ENCODE results near the gene ASB13. TPM values are rescaled to one million over a fixed set of nuclear protein-coding genes. Genes with fewer than 3 reads are reported as not detected.

ASB13 gene
- total and polyA plus RNA-seq, 2 donors (not counting 1 experiment from before 2014, with no cell fraction given) = 2.5 to 4.4 TPM

DNA sequence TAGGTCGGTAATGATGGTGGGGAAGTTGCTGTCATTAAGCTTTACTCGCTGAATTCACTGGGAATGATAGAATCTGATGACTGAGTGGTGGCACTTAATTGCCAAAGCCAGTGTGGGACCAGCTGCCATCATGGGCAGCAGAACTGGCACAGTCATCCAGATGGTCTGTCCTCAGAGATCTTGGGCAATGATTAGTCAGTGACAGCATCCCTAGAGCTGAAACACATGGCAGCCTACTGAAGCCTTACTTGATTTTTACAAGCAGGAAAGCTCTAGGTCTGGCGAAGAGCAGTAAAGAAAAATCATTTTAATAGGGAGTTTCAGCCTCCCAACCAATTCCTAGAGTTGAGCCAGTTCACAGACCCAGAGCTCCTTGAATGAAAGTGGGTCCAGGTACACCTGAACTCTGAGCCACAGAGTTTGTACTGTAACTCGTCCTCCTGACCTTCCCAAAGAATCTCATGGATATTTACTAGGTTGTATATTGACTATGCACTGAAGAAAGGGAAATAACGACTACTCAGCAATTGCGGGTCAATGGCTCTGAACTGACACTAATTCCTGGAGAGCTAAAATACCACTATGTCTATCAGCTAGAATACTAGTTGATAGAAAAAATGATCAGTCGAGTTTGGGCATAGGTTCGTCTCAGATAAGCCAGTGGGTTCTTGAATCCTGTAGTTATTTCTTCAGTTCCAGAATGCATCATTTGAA lies 4.4 kb upstream of the ASB13 start:
- Mint-ChIP-seq H3K9me3 (ENCODE audit: insufficient read depth) (no peaks in the 10 kb centered on the region), H3K4me1 (peaks cover 10% of the 10 kb centered on the region), H3K4me3 (no peak overlapping the region), H3K27ac (no peak overlapping the region), H3K27me3 (peaks cover 16% of the 10 kb centered on the region)
- H3K4me3 ChIP-seq (ENCODE audit: control extremely low read depth in 1 of 5, extremely low read depth in 1 of 5, insufficient read depth in 1 of 5, low read depth in 2 of 5, low read length in 4 of 5) = no peak overlapping the region
- no peak overlapping the region for H3K27ac ChIP-seq (ENCODE audit: low read length in 2 of 2)
- peaks cover 8 to 9% of the 10 kb centered on the region in 2 donors for H3K4me1 ChIP-seq (ENCODE audit: control insufficient read depth in 2 of 2, insufficient read depth in 2 of 2, low read length in 2 of 2)
- H3K9me3 ChIP-seq (ENCODE audit: control extremely low read depth in 1 of 3, control insufficient read depth in 2 of 3, insufficient read depth in 1 of 3, low read length in 2 of 3) = peaks cover 0 to 8% (median 6%) of the 10 kb centered on the region in 3 donors
- intact Hi-C loops (cut with micrococcal nuclease) = no loop called here
- no peak overlapping the region for H3K4me2 ChIP-seq (replicated peaks; ENCODE audit: low read depth, low read length, poor library complexity, severe bottlenecking)
- CTCF ChIA-PET = interaction anchor here (0.6 to 2.1 kb wide), 3 partner anchors 41 to 208 kb away, joined by 3 to 7 read pairs (median 6); no protein-coding TSS in a partner anchor
- no peak overlapping the region for H3K9ac ChIP-seq (ENCODE audit: low read length)
- H3K79me2 ChIP-seq (ENCODE audit: control insufficient read depth, insufficient read depth, low read length) = no peaks in the 10 kb centered on the region
- WGBS (ENCODE audit: insufficient coverage) = 90% methylated on average over 3 of the region's 8 CpGs
- no peak overlapping the region for H2AFZ ChIP-seq (ENCODE audit: insufficient read depth, low read depth, low read length, poor library complexity, severe bottlenecking)
- H4K20me1 ChIP-seq (ENCODE audit: control insufficient read depth, insufficient read depth, low read length, poor library complexity, severe bottlenecking) = no peaks in the 10 kb centered on the region
- ATAC-seq (ENCODE audit: low read depth) (no peak), DNase-seq (no peak)
- POLR2A ChIA-PET = no interaction called here
- no peaks in the 10 kb centered on the region for H3K36me3 ChIP-seq (replicated peaks in 1 of 2; ENCODE audit: control extremely low read depth in 1 of 2, control insufficient read depth in 1 of 2, extremely low read depth in 1 of 2, insufficient read depth in 2 of 2, low read length in 1 of 2)
- peaks cover 0 to 3% (median 1%) of the 10 kb centered on the region in 4 experiments for H3K27me3 ChIP-seq (replicated peaks in 1 of 4; ENCODE audit: control extremely low read depth in 1 of 4, control insufficient read depth in 3 of 4, insufficient read depth in 4 of 4, low read length in 3 of 4)
- no peak for TF ChIP-seq EZH2 (IDR thresholded peaks at IDR 0.05; ENCODE audit: borderline replicate concordance, insufficient read depth, low read depth, low read length, poor library complexity, severe bottlenecking)
- TF ChIP-seq, protein P1, sequence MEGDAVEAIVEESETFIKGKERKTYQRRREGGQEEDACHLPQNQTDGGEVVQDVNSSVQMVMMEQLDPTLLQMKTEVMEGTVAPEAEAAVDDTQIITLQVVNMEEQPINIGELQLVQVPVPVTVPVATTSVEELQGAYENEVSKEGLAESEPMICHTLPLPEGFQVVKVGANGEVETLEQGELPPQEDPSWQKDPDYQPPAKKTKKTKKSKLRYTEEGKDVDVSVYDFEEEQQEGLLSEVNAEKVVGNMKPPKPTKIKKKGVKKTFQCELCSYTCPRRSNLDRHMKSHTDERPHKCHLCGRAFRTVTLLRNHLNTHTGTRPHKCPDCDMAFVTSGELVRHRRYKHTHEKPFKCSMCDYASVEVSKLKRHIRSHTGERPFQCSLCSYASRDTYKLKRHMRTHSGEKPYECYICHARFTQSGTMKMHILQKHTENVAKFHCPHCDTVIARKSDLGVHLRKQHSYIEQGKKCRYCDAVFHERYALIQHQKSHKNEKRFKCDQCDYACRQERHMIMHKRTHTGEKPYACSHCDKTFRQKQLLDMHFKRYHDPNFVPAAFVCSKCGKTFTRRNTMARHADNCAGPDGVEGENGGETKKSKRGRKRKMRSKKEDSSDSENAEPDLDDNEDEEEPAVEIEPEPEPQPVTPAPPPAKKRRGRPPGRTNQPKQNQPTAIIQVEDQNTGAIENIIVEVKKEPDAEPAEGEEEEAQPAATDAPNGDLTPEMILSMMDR (IDR thresholded peaks at IDR 0.05) = no peak

DNA sequence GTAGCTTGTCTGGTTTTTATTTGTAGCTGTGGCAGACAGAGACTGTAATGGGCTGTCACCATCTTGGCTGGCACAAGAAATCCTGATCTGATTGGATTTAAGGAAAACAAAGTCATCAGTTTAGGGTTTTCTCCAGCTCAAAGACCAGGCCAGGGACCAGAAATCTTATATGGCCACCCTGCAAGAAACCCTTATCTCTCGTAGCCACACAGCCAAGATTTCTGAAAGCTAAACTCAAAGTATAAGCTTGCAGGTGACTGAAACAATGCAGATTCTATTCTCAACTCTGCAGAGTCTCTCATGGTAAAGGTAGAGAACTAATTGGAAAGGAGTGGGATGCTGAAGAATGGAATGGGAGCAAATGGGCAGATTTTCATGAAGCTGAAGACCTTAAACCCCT lies 3.2 kb upstream of the ASB13 start:
- intact Hi-C loops (cut with micrococcal nuclease) = no loop called here
- peaks cover 0 to 8% (median 6%) of the 10 kb centered on the region in 3 donors for H3K9me3 ChIP-seq (ENCODE audit: control extremely low read depth in 1 of 3, control insufficient read depth in 2 of 3, insufficient read depth in 1 of 3, low read length in 2 of 3)
- no peak overlapping the region for H3K4me3 ChIP-seq (ENCODE audit: control extremely low read depth in 1 of 5, extremely low read depth in 1 of 5, insufficient read depth in 1 of 5, low read depth in 2 of 5, low read length in 4 of 5)
- Mint-ChIP-seq H3K9me3 (ENCODE audit: insufficient read depth) (no peaks in the 10 kb centered on the region), H3K27me3 (peaks cover 12% of the 10 kb centered on the region), H3K4me3 (no peak overlapping the region), H3K4me1 (peaks cover 16% of the 10 kb centered on the region), H3K27ac (no peak overlapping the region)
- H3K9ac ChIP-seq (ENCODE audit: low read length) = no peak overlapping the region
- no peak for DNase-seq
- H3K36me3 ChIP-seq (replicated peaks in 1 of 2; ENCODE audit: control extremely low read depth in 1 of 2, control insufficient read depth in 1 of 2, extremely low read depth in 1 of 2, insufficient read depth in 2 of 2, low read length in 1 of 2) = no peaks in the 10 kb centered on the region
- CTCF ChIA-PET = interaction anchor here (2.1 kb wide), 1 partner anchor 46 kb away, joined by 7 read pairs; no protein-coding TSS in a partner anchor
- no peak overlapping the region for H3K4me2 ChIP-seq (replicated peaks; ENCODE audit: low read depth, low read length, poor library complexity, severe bottlenecking)
- H2AFZ ChIP-seq (ENCODE audit: insufficient read depth, low read depth, low read length, poor library complexity, severe bottlenecking) = no peak overlapping the region
- no peak for ATAC-seq (ENCODE audit: low read depth)
- WGBS (ENCODE audit: insufficient coverage) = no CpG with 5 or more reads among the region's 1 CpG
- no peaks in the 10 kb centered on the region for H4K20me1 ChIP-seq (ENCODE audit: control insufficient read depth, insufficient read depth, low read length, poor library complexity, severe bottlenecking)
- no peak for TF ChIP-seq EZH2 (IDR thresholded peaks at IDR 0.05; ENCODE audit: borderline replicate concordance, insufficient read depth, low read depth, low read length, poor library complexity, severe bottlenecking)
- TF ChIP-seq, protein P1 (IDR thresholded peaks at IDR 0.05) = no peak
- no peak overlapping the region for H3K27ac ChIP-seq (ENCODE audit: low read length in 2 of 2)
- POLR2A ChIA-PET = no interaction called here
- H3K79me2 ChIP-seq (ENCODE audit: control insufficient read depth, insufficient read depth, low read length) = no peaks in the 10 kb centered on the region
- peaks cover 0 to 3% (median under 1%) of the 10 kb centered on the region in 4 experiments for H3K27me3 ChIP-seq (replicated peaks in 1 of 4; ENCODE audit: control extremely low read depth in 1 of 4, control insufficient read depth in 3 of 4, insufficient read depth in 4 of 4, low read length in 3 of 4)
- peaks cover 14 to 15% of the 10 kb centered on the region in 2 donors for H3K4me1 ChIP-seq (ENCODE audit: control insufficient read depth in 2 of 2, insufficient read depth in 2 of 2, low read length in 2 of 2)
